Measurements from ENCODE around the gene RNF113B. TPM values are rescaled to one million over a fixed set of nuclear protein-coding genes. Genes with fewer than 3 reads are reported as not detected.

Gene RNF113B
- total RNA-seq = not detected
- not detected for total RNA-seq (2013)

GRCh38 chr13:98176777-98177608, at the start of gene RNF113B:
RNF113B (minus strand) TSS chr13:98177269; CDS start chr13:98177236, 33 bp downstream.
- Mint-ChIP-seq H3K4me3 (no peak within 1 kb of the TSS), H3K9me3 (no peaks in the 10 kb centered on the region), H3K4me1 (no peaks in the 10 kb centered on the region), H3K27ac (no peak within 1 kb of the TSS), H3K36me3 (no peaks in the 10 kb centered on the region), H3K27me3 (ENCODE audit: low read depth in 2 of 2) (peaks cover 1 to 10% of the 10 kb centered on the region in 2 donors)
- no peaks in the 10 kb centered on the region for H3K27me3 ChIP-seq (ENCODE audit: control insufficient read depth, insufficient read depth, low read length)
- intact Hi-C loops (cut with micrococcal nuclease) = no loop called here
- ATAC-seq (no peak), DNase-seq (no peak)
- no peaks in the 10 kb centered on the region for H3K9me3 ChIP-seq (ENCODE audit: control insufficient read depth, insufficient read depth, low read length)
- no peak for TF ChIP-seq CTCF (IDR thresholded peaks at IDR 0.05)
- H3K27ac ChIP-seq (ENCODE audit: low read length) = no peak within 1 kb of the TSS
- WGBS (ENCODE audit: insufficient coverage) = 95% methylated on average over 58 of the region's 58 CpGs
- no peak within 1 kb of the TSS for H3K4me3 ChIP-seq (ENCODE audit: low read length)
- no peaks in the 10 kb centered on the region for H3K4me1 ChIP-seq (ENCODE audit: control insufficient read depth, insufficient read depth, low read length)
- H3K36me3 ChIP-seq (ENCODE audit: control insufficient read depth, insufficient read depth, low read length) = no peaks in the 10 kb centered on the region

GRCh38 chr13:98226496-98226895, 49.4 kb upstream of the RNF113B start:
- Histone ChIP-seq H3K9me3 (ENCODE audit: control insufficient read depth, insufficient read depth, low read length) (no peaks in the 10 kb centered on the region), H3K4me3 (ENCODE audit: low read length) (no peak overlapping the region), H3K4me1 (ENCODE audit: control insufficient read depth, insufficient read depth, low read length) (no peaks in the 10 kb centered on the region), H3K27ac (ENCODE audit: low read length) (no peak overlapping the region), H3K27me3 (ENCODE audit: control insufficient read depth, insufficient read depth, low read length) (no peaks in the 10 kb centered on the region), H3K36me3 (ENCODE audit: control insufficient read depth, insufficient read depth, low read length) (no peaks in the 10 kb centered on the region)
- Mint-ChIP-seq H3K27me3 (ENCODE audit: low read depth in 2 of 2) (peaks cover 0 to 3% of the 10 kb centered on the region in 2 donors), H3K27ac (no peak overlapping the region), H3K36me3 (no peaks in the 10 kb centered on the region), H3K4me3 (no peak overlapping the region), H3K9me3 (no peaks in the 10 kb centered on the region), H3K4me1 (no peaks in the 10 kb centered on the region)
- WGBS (ENCODE audit: insufficient coverage) = 100% methylated on average over 1 of the region's 5 CpGs
- intact Hi-C loops (cut with micrococcal nuclease) = no loop called here
- no peak for TF ChIP-seq CTCF (IDR thresholded peaks at IDR 0.05)
- no peak for DNase-seq
- ATAC-seq = no peak

- Mint-ChIP-seq H3K36me3 (no peaks in the 10 kb centered on the region), H3K27me3 (ENCODE audit: low read depth in 2 of 2) (no peaks in the 10 kb centered on the region), H3K4me1 (no peaks in the 10 kb centered on the region), H3K9me3 (no peaks in the 10 kb centered on the region), H3K4me3 (no peak overlapping the region), H3K27ac (no peak overlapping the region)
- DNase-seq (no peak), ATAC-seq (no peak)
- no peak overlapping the region for H3K27ac ChIP-seq (ENCODE audit: low read length)
- no peaks in the 10 kb centered on the region for H3K27me3 ChIP-seq (ENCODE audit: control insufficient read depth, insufficient read depth, low read length)
- no peaks in the 10 kb centered on the region for H3K36me3 ChIP-seq (ENCODE audit: control insufficient read depth, insufficient read depth, low read length)
- H3K4me3 ChIP-seq (ENCODE audit: low read length) = no peak overlapping the region
- WGBS (ENCODE audit: insufficient coverage) = 88% methylated on average over 19 of the region's 20 CpGs
- no peaks in the 10 kb centered on the region for H3K4me1 ChIP-seq (ENCODE audit: control insufficient read depth, insufficient read depth, low read length)
- no peaks in the 10 kb centered on the region for H3K9me3 ChIP-seq (ENCODE audit: control insufficient read depth, insufficient read depth, low read length)
- intact Hi-C loops (cut with micrococcal nuclease) = no loop called here
- TF ChIP-seq CTCF (IDR thresholded peaks at IDR 0.05) = no peak
These were observed 48.2 kb upstream of the RNF113B start for GRCh38 chr13:98225036-98225940.
